ENCODE results near the gene INTS3.
"Not testable (repeated sequence)": the region's sequence is repeated elsewhere in the genome, so short reads cannot be mapped to it uniquely, and the experiment has no call there.

The INTS3 gene

GRCh38 chr1:153763365-153764225 lies 35.7 kb downstream of the INTS3 start:
- no peak for TF ChIP-seq YY1 (IDR thresholded peaks at IDR 0.05; ENCODE audit: insufficient read depth, insufficient read length)
- TF ChIP-seq SUZ12 (IDR thresholded peaks at IDR 0.05; ENCODE audit: extremely low read depth, insufficient read depth, insufficient read length) = no peak
- TF ChIP-seq ZNF274 (IDR thresholded peaks at IDR 0.05; ENCODE audit: low read depth, low read length) = no peak
- no peaks in the 10 kb centered on the region for H3K27me3 ChIP-seq (ENCODE audit: insufficient read depth, insufficient read length)
- no peaks in the 10 kb centered on the region for H3K9me3 ChIP-seq (ENCODE audit: insufficient read depth, low read length)
- H3K36me3 ChIP-seq (ENCODE audit: insufficient read depth, insufficient read length, low read length) = peaks cover 83% of the 10 kb centered on the region
- H3K4me1 ChIP-seq (ENCODE audit: insufficient read depth, insufficient read length) = no peaks in the 10 kb centered on the region
- H3K4me3 ChIP-seq (ENCODE audit: insufficient read length, low read depth) = no peak overlapping the region
- DNase-seq (ENCODE audit: low read depth, low spot score) = no peak
- H3K9ac ChIP-seq (ENCODE audit: insufficient read length, low read depth) = no peak overlapping the region

- TF ChIP-seq SUZ12 (IDR thresholded peaks at IDR 0.05; ENCODE audit: extremely low read depth, insufficient read depth, insufficient read length) (no peak), YY1 (IDR thresholded peaks at IDR 0.05; ENCODE audit: insufficient read depth, insufficient read length) (no peak), ZNF274 (IDR thresholded peaks at IDR 0.05; ENCODE audit: low read depth, low read length) (no peak)
- Histone ChIP-seq H3K9me3 (ENCODE audit: insufficient read depth, low read length) (no peaks in the 10 kb centered on the region), H3K9ac (ENCODE audit: insufficient read length, low read depth) (no peak overlapping the region), H3K4me3 (ENCODE audit: insufficient read length, low read depth) (no peak overlapping the region), H3K4me1 (ENCODE audit: insufficient read depth, insufficient read length) (no peaks in the 10 kb centered on the region), H3K27me3 (ENCODE audit: insufficient read depth, insufficient read length) (no peaks in the 10 kb centered on the region), H3K36me3 (ENCODE audit: insufficient read depth, insufficient read length, low read length) (peaks cover 83% of the 10 kb centered on the region)
- DNase-seq (ENCODE audit: low read depth, low spot score) = no peak
These were observed 36.5 kb downstream of the INTS3 start for GRCh38 chr1:153764310-153764709.

- DNase-seq (ENCODE audit: low read depth, low spot score); H3K27me3 ChIP-seq (ENCODE audit: insufficient read depth, insufficient read length); H3K9me3 ChIP-seq (ENCODE audit: insufficient read depth, low read length); H3K9ac ChIP-seq (ENCODE audit: insufficient read length, low read depth); H3K4me1 ChIP-seq (ENCODE audit: insufficient read depth, insufficient read length); H3K4me3 ChIP-seq (ENCODE audit: insufficient read length, low read depth): not testable (repeated sequence)
- peaks cover 84% of the 10 kb centered on the region for H3K36me3 ChIP-seq (ENCODE audit: insufficient read depth, insufficient read length, low read length)
These were observed 38.8 kb downstream of the INTS3 start for GRCh38 chr1:153766663-153767062.

- TF ChIP-seq SUZ12 (IDR thresholded peaks at IDR 0.05; ENCODE audit: extremely low read depth, insufficient read depth, insufficient read length) (no peak), ZNF274 (IDR thresholded peaks at IDR 0.05; ENCODE audit: low read depth, low read length) (no peak), YY1 (IDR thresholded peaks at IDR 0.05; ENCODE audit: insufficient read depth, insufficient read length) (no peak)
- no peak for DNase-seq (ENCODE audit: low read depth, low spot score)
- Histone ChIP-seq H3K9ac (ENCODE audit: insufficient read length, low read depth) (no peak overlapping the region), H3K4me1 (ENCODE audit: insufficient read depth, insufficient read length) (peaks cover 10% of the 10 kb centered on the region), H3K27me3 (ENCODE audit: insufficient read depth, insufficient read length) (no peaks in the 10 kb centered on the region), H3K9me3 (ENCODE audit: insufficient read depth, low read length) (no peaks in the 10 kb centered on the region), H3K4me3 (ENCODE audit: insufficient read length, low read depth) (no peak overlapping the region), H3K36me3 (ENCODE audit: insufficient read depth, insufficient read length, low read length) (peaks cover 86% of the 10 kb centered on the region)
These were observed 39.7 kb downstream of the INTS3 start for GRCh38 chr1:153767519-153767918.

- peaks cover 15% of the 10 kb centered on the region for H3K4me1 ChIP-seq (ENCODE audit: insufficient read depth, insufficient read length)
- DNase-seq (ENCODE audit: low read depth, low spot score) = no peak
- no peaks in the 10 kb centered on the region for H3K27me3 ChIP-seq (ENCODE audit: insufficient read depth, insufficient read length)
- TF ChIP-seq SUZ12 (IDR thresholded peaks at IDR 0.05; ENCODE audit: extremely low read depth, insufficient read depth, insufficient read length) = no peak
- no peak for TF ChIP-seq YY1 (IDR thresholded peaks at IDR 0.05; ENCODE audit: insufficient read depth, insufficient read length)
- no peak for TF ChIP-seq ZNF274 (IDR thresholded peaks at IDR 0.05; ENCODE audit: low read depth, low read length)
- no peak overlapping the region for H3K9ac ChIP-seq (ENCODE audit: insufficient read length, low read depth)
- peaks cover 86% of the 10 kb centered on the region for H3K36me3 ChIP-seq (ENCODE audit: insufficient read depth, insufficient read length, low read length)
- H3K4me3 ChIP-seq (ENCODE audit: insufficient read length, low read depth) = no peak overlapping the region
- H3K9me3 ChIP-seq (ENCODE audit: insufficient read depth, low read length) = no peaks in the 10 kb centered on the region
These were observed 40.7 kb downstream of the INTS3 start for GRCh38 chr1:153768316-153769181.

- H3K4me1 ChIP-seq (ENCODE audit: insufficient read depth, insufficient read length) = peaks cover 20% of the 10 kb centered on the region
- DNase-seq (ENCODE audit: low read depth, low spot score) = no peak
- no peaks in the 10 kb centered on the region for H3K9me3 ChIP-seq (ENCODE audit: insufficient read depth, low read length)
- TF ChIP-seq SUZ12 (IDR thresholded peaks at IDR 0.05; ENCODE audit: extremely low read depth, insufficient read depth, insufficient read length) (no peak), YY1 (IDR thresholded peaks at IDR 0.05; ENCODE audit: insufficient read depth, insufficient read length) (no peak), ZNF274 (IDR thresholded peaks at IDR 0.05; ENCODE audit: low read depth, low read length) (no peak)
- H3K9ac ChIP-seq (ENCODE audit: insufficient read length, low read depth) = no peak overlapping the region
- no peaks in the 10 kb centered on the region for H3K27me3 ChIP-seq (ENCODE audit: insufficient read depth, insufficient read length)
- H3K4me3 ChIP-seq (ENCODE audit: insufficient read length, low read depth) = no peak overlapping the region
- peaks cover 86% of the 10 kb centered on the region for H3K36me3 ChIP-seq (ENCODE audit: insufficient read depth, insufficient read length, low read length)
These were observed 41.4 kb downstream of the INTS3 start for GRCh38 chr1:153769221-153769620.

GRCh38 chr1:153770797-153771196 lies 42.9 kb downstream of the INTS3 start:
- no peak for TF ChIP-seq YY1 (IDR thresholded peaks at IDR 0.05; ENCODE audit: insufficient read depth, insufficient read length)
- no peak for TF ChIP-seq ZNF274 (IDR thresholded peaks at IDR 0.05; ENCODE audit: low read depth, low read length)
- no peak for TF ChIP-seq SUZ12 (IDR thresholded peaks at IDR 0.05; ENCODE audit: extremely low read depth, insufficient read depth, insufficient read length)
- Histone ChIP-seq H3K27me3 (ENCODE audit: insufficient read depth, insufficient read length) (no peaks in the 10 kb centered on the region), H3K9ac (ENCODE audit: insufficient read length, low read depth) (no peak overlapping the region), H3K36me3 (ENCODE audit: insufficient read depth, insufficient read length, low read length) (peaks cover 78% of the 10 kb centered on the region), H3K9me3 (ENCODE audit: insufficient read depth, low read length) (no peaks in the 10 kb centered on the region), H3K4me1 (ENCODE audit: insufficient read depth, insufficient read length) (peaks cover 20% of the 10 kb centered on the region), H3K4me3 (ENCODE audit: insufficient read length, low read depth) (no peak overlapping the region)
- no peak for DNase-seq (ENCODE audit: low read depth, low spot score)
